NCI-H1694 (cell line): ENCODE data around the gene ZNF423.

Experiments
- DNase-seq: peaks from one replicate; lab custom pipeline; 2025; lab: John Stamatoyannopoulos, UW

ZNF423 gene

DNA sequence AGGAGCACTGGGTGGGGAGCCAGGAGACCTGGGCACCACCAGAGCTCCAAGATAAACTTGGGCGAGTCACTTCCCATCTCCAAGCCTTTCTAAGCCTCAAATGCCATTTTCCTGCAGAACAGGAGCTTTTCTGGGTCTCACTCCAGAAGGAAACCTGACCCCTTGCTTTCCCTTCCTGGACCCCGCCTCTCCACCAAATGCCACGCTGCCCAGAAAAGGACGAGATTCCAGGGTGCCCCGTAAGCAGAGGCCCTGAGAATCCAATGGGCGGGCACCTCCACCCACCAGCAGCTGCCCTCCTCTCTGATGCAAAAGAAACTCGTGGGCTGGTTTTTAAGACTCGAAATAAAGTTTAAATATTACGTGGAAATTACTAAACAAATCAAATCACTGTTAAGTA is 31.3 kb downstream of the ZNF423 start:
- no peak for DNase-seq

DNA sequence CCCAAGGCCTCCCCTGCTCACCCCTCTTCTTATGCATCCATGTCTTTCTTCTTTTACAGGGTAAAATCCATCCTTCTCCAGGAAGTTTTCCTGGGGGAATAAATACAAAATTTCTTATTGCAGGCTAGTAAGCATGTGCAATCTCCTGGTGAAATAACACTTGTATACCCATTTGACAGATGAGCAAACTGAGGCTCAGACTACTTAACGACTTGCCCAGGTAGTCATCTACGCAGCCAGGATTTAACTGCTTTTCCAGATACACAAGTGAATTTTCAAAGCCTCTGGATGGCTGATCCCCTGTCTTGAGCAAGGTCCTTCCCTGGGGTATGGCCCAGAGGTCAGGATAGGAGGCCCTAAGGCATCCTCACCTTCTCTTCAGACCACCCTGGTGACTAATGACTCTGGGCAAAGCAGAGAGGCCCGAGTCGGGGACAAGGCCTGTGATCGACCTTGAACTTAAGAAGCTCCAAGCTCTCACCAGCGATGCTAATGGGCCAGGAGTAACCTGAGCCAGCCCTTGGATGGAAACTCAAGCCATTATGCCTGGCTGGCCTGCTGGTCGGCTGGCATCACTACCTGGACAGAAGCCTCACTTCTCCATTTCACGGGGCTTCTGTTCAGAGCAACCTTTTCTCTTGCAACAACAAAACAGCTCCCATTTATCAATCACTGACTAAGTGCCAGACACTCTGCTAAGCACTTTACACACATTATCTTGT is 33.1 kb downstream of the ZNF423 start:
- no peak for DNase-seq

DNA sequence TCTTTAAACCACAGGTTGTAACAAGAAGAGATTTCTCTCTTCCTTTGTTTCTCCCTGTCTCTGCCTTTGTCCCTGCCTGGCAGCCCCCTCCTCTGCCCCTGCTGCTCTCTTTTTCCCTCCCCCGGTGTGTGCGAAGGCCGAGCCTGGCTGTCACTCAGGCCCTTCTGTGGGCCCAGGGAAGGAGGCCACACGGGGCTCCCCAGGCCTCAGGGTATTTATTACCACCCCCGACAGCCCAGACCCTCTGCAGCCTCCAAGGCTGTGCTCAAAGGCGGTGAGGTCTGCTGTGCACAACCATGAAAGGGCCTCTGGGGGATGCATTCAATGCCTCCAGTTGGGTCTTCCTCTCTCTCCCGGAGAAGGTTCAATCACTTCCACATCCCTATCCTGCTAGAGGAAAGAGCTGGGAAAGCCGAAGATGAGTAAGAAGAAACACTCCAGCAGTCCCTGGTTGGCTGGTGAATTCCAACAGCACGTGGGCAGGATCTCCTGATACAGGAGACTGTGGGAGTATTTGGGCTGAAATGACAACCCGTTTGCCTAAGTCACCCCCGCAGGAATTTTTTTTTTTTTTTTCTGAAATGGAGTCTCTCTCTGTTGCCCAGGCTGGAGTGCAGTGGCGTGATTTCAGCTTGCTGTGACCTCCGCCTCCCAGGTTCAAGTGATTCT is 34.2 kb downstream of the ZNF423 start:
- no peak for DNase-seq

DNA sequence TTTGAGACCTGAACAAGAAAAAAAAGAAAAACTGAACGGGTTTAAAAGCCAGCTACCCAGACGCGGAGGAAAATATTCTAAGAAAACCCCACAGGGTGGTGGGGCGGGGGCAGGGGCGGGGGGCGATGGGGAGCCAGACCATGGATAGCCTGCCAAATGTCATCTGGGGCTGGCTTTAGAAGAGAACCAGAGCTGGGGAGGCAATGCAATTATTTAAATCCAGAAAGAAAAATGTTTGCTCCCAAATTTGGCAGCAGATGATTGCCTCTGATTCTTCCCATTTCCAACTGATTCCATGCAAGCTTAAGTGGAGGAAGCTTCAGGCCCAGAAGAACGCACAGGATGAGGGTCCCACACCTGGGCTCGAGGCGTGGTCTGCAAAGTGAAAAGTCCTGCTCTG is 34.8 kb downstream of the ZNF423 start:
- no peak for DNase-seq

DNA sequence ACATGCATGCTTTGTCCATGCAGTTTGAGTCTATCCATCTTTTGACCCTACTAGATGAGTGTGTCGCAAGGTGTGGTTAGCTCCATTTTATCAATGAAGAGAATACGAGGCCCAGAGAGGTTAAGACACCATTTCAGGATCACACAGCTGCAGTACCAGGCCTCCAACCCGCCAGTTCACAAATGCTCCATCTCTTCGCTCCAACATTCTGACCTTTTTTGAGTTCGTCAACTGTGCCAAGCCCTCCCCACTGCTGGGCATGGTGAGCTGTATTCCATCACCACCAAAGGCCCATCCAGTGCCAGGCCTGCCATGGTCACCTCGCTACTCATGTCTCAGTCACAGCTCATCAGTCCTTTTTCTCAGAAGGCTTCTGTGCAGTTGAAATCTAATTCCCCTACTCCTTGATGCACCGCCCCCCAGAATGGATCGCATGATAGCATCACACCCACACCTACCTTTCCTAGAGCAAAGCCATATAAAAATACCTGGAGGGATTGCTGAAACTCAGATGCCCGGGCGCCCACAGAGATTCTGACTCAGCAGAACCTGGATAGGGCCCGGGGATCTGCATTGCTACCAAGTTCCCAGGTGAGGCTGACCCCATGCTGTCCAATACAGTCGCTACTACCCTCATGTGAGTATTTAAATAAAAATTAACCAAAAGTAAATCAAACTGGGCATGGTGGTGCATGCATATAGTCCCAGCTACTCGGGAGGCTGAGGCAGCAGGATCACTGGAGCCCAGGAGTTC is 38.0 kb downstream of the ZNF423 start:
- no peak for DNase-seq

DNA sequence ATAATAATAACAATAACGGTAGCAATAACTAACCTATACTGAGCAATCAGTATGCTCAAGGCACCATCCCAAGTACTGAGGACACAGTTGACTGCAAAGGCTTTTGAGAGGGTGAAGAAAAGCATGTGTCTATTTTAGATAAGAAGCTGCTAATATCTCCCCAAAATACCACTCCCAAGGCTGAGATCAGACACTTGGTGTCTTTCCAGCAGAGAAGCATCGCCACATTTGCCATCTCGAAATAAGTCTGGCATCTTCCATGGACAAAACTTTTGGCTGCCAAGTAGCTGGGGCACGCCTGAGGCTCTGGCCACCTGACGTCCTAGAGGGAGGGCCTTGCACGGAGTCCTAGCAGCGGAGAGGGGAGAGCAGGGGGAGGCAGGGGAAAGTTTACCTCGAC is 39.0 kb downstream of the ZNF423 start:
- no peak for DNase-seq

DNA sequence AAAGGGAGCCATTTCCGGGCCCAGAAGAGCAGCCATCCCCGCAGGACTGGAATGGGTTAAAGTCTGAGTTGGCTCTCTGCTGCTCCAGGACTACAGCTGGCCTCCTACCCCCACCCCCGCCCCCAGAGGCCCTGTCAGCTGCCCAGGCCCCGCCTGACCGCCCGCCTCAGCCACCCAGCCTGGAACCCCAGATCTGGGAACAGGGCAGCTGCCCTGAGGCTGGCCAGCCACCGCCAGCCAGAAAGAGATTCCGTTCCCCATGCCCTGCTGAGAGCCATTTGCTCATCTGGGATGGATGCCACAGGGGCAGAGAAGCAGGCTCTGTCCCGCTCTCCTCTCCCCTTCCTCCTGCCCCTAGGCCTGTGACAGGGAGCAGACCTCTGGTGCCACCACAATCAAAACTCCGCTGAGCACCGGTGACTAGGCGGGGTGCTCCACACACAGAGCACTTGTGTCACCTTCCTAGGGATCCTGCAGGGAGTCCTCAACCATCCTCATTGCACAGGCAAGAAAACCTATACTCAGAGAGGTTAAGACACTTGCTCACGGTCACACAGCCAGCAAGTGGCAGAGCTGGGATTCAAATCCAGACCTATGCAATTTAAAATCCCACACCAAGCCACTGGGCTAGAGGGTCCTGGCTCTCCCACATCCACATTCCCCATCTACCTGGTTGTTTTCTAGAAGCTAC is 44.1 kb downstream of the ZNF423 start:
- DNase-seq = no peak

DNA sequence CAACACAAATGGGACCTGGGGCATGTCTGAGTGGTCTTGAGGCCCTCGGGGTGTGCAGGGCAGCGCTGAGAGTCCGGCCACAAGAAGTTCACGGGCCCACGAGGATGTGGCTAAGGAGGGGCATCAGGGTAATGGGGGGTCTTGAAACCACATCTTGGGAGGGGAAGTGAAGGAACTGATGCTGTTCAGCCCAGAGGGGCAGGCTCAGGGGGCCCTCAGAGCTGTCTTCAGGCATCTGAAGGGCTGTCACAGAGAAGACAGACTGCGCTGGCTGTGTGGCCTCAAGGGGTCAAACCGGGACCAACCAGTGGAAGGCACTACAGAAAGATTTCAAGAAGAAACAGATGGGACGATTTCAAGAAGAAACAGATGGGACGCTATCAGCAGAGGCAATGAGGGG is 45.1 kb downstream of the ZNF423 start:
- no peak for DNase-seq

DNA sequence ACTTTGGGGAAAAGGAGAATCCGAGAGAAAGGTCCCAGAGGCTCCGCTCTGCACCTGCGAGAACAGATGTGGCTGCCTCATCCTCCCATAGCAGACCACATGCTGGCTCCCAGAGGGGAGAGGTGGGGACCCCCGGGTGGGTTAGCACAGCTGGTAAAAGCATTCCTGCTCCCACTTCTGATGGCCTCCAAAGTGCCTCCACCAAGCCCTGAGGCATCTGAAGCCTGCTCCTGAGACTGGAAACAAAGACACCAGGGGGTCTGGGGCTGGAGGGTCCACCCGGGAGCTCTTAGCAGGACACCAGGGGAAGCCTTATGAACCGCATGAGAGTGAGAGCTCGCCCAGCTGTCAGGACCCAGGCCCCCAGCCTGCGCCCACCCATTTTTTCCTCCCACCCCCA is 46.4 kb downstream of the ZNF423 start:
- no peak for DNase-seq

DNA sequence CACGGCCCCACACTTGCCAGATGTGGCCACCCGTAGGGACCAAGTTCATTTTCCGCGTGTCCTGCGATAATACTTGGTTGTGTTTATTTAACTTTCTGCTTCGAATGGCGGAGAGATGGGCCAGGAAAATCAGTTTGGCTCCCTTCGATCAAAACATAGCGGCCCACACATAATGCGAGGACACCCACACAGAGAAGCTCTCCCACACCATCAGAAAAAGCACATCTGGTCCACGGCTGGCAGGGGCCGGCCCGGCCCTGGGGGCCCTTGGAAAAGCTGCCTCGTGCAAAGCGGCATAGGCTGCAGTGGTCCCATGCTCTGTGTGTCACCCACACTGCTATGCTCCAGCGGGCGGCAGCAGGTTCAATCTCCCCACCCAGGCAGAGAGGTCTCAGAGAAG is 46.9 kb downstream of the ZNF423 start:
- DNase-seq = no peak

DNA sequence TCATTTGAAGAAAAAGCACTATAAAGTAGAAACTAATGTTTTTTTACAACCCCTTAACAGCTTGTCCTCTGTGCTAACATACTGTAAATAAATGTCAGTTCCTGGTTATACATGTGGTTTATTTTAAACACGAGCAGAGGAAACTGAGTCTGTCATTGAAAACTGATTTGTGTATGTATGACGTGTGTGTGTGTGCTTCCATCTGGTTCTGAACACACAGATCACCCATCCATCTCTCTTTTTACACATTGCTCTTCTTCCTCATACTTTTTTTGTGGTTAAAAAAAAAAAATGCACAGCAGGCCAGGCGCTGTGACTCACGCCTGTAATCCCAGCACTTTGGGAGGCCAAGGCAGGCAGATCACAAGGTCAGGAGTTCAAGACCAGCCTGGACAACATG is 49.5 kb downstream of the ZNF423 start:
- DNase-seq = no peak

DNA sequence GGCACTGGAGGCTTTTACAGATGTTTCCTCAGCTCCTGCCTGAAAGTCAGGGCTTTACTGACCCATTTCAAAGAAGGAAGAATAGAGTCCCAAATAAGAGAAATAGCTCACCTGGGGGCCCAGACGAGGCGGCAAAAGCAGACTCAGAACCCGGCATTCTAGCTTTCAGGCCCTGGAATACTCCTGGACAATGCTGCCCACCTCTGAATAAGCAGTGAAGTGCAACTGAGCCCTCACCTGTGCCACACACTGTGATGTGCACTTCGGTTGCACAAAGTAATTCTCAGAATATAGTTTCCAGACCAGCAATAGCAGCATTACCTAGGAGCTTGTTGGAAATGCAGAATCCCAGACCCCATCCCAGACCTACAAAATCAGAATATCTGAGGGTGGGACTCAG is 54.6 kb downstream of the ZNF423 start:
- DNase-seq = no peak

DNA sequence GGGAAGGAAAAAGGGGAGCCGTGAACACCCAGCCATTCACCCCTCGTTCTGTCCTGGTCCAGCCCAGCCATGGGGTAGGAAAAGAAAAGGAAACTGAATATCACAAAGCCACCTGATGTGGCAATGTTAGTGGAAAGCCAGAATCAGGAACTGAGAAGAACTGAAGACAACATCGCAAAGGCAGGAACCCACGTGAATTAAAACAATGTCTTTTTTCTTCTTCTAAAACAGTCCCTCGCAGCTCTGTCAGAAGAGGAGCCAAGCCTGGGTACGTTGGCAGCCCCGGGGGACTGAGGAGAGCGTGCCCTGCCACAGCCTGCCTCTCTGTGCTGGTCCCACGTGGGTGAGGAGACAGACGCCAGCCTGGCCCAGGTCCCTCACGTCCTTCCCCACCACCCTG is 55.0 kb downstream of the ZNF423 start:
- no peak for DNase-seq

DNA sequence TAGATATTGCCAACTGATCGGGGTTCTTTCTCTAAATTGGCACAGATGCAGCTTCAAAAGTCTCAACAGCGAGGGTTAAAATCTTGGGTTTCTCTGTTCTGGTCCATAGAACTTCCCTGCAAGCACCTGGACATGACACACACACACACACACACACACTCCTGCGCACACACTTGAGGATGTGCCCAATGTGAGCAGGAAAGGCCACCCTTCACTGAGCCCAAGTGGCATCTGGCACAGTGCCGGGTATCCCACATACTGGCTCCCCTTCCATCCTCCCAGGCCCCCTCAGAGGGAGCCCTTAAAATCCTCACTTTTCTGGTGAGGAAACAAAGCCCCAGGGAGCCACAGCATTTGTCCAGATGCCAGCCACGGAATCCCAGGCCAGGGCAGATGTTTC is 55.5 kb downstream of the ZNF423 start:
- DNase-seq = no peak

DNA sequence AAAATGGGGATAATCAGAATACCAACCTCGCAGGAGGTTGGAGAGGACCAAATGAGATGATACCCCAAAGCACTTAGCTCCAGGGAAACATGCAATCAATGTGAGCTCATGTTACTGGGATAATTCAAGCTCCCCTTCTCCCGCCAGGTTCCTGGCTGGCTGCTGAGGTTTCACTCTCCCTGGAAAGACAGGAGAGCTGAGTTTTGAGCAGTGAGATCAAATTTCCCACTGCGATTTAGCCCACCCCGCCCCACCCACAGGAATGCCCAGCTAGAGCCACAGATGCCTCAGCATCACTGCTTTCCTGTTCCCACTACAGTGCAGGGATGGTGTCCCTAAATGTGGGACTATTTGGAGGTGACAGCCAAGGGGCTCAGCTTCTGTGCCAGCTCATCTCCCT is 56.7 kb downstream of the ZNF423 start:
- no peak for DNase-seq

DNA sequence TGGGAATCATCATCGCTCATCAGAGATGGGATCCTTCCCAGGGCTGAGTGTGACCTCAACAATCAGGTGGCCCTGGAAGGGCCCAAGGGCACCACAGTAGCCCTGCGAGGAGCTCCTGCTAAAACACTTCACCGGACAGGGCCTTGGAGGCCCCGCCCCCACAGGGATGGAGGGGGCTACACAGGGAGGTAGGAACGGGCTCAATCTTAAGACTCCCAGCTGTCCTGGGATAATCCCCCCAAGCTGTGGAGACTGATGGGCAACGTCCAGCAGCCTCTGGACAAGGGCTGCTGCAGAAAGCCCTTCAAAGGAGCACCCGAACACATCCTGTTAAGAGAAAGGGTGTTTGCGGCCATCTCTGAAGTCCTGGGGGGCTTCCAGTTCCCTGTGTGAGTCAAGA is 60.4 kb downstream of the ZNF423 start:
- no peak for DNase-seq

DNA sequence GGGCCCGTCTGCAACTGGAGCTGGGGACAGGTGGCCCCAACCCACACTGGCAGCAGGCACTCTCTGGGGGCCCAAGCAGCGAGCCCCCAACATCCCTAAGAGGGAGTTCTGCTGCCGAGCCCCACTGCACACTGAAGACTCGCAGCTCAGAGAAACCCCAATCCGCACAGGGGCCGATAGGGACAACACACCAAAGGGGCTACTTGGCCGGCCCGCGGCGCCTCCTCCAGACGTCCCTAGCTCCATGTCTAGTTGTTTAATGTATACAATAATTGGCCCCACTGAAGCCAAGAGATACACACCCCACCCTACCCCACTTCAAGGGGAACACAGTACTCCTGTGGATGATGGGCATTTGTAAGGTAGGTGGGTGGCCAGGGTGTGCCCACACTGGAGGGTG is 62.7 kb downstream of the ZNF423 start:
- no peak for DNase-seq

DNA sequence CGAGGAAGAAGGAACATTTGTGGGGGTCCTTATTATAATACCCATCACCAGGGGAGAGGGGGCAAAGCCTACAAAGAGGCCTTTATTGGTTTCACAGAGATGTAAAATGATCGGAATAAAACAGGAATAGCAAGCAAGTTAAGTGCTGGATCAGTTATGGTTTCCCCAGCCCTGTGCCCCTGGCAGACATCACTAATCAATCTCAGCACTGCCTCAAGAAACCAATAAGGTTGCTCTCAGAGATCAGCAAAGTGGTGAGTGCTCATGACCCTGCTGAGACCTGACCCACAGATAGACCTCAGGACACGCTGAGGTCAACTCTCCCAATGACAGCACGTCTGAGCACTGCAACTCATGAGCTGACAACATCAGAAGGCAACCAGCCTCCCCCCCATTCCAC is 66.3 kb downstream of the ZNF423 start:
- DNase-seq = no peak

DNA sequence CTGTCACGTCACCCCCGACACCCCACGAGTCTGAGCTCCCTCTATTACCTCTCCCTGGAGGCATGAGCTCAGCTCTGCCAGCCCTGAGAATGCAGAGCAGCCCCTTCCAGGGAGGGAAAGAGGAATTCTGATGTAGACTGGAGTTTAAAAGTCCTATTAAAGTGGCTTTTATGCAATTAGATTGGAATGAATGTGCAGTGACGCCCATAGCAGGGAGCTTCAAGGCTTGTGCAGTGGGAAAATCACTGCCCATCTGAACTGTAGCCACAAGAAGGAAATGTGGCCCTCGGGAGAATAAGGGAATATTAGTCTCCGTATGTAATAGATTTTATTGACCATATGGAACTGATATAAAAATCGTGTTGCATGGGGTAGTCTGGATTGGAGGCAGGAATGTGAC is 66.9 kb downstream of the ZNF423 start:
- DNase-seq = no peak

DNA sequence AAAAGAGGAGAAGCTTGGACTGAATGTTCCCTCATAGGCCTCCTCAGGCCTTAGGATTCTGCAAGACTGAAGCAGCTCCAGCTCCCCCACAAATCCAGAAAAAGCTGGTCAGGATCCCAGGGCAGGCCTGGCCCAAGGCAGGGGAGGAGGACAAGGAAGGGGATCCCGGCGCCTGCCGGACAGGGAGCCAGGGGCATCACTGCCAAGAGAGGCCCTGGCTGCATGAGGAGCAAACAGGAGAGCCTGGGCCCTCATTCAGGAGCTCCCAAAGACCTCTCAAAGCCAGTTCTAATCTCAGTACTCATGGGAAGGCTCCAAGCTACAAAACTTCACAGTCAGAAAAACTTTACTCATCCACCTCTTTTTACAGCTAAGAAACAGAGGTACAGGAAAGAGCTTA is 67.3 kb downstream of the ZNF423 start:
- no peak for DNase-seq

DNA sequence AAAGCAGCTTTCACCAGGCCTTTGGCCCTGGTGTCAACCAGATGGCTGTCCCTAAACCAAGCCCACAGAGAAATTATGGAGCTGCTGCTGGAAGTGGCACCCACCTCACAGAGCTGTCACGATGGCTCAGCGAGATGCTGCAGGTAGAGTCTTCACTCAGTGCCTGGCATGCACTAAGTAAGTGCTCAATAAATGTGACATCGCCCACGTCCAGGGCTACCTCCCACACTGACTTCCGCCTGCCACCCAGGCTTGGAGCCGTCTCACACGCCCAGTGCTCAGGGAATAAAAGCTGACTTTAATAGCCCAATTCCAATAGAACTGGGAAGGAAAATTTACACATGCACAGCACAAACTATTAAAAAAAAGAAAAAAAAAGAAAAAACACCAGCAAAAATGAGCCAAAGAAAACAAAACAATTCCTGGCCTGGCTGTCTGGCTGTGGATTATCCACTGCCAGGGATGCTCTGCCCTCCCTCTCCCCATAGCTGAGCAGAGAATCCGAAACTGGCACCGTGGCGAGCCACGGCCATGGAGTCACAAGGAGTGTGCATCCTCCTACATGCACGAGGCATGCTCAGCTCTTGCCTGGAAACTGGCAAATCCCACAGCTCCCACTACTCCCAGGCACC is 68.9 kb downstream of the ZNF423 start:
- DNase-seq = no peak

DNA sequence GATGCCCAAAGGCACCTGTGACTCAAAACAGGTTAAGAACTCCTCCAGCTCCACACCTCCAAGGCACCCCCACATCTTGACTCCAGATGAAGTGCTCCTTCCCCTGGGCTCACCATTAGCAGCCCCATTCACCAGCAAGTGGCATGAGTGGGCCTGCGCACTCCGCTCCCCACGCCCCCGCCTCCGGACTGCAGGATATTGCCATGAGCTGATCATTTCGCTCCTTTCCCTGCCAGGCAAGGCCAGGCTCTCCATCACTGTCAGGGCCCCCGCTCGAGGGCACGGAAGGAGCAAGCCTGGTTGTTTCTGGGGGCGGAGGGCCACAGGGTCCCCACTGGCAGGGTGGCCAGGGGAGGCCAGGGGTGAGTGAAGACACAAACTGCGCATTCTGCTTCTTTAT is 69.9 kb downstream of the ZNF423 start:
- no peak for DNase-seq
